H7 (cell line): ENCODE data around the gene PLA2G7. TPM values are rescaled to one million over a fixed set of nuclear protein-coding genes. Genes with fewer than 3 reads are reported as not detected.
A peak's percentile ranks its signal among the peaks of the same experiment; 100 is the strongest.
"Not testable (repeated sequence)": the region's sequence is repeated elsewhere in the genome, so short reads cannot be mapped to it uniquely, and the experiment has no call there.

Experiments
- DNase-seq: peaks from one replicate; pipeline ENCODE4 v3.0.0; 2012
- H3K27me3 ChIP-seq: 2 replicates; pipeline ENCODE4 v1.6.0; 2011; ENCODE audit warnings: mild to moderate bottlenecking, low read length; ENCODE audit not compliant: control insufficient read depth, insufficient read depth
- H3K36me3 ChIP-seq: replicated peaks from 2 replicates; pipeline ENCODE4 v1.5.1; 2011; ENCODE audit warnings: low read length; ENCODE audit not compliant: control insufficient read depth, insufficient read depth
- H3K4me3 ChIP-seq: 2 replicates; pipeline ENCODE4 v1.5.1; 2011; ENCODE audit warnings: low read depth, mild to moderate bottlenecking, control low read depth, low read length, moderate library complexity; ENCODE audit not compliant: insufficient read depth
- total RNA-seq: library from RNA; depleted of rRNA; stranded (reverse); fragments of >200 nt; shearing (Covaris generic); gene quantifications from 2 replicates; pipeline ENCODE4 v1.2.3, GENCODE V29; 2014; rRNA removed

PLA2G7 gene
- total RNA-seq = 0.17 and 0.26 TPM in 2 replicates

DNA sequence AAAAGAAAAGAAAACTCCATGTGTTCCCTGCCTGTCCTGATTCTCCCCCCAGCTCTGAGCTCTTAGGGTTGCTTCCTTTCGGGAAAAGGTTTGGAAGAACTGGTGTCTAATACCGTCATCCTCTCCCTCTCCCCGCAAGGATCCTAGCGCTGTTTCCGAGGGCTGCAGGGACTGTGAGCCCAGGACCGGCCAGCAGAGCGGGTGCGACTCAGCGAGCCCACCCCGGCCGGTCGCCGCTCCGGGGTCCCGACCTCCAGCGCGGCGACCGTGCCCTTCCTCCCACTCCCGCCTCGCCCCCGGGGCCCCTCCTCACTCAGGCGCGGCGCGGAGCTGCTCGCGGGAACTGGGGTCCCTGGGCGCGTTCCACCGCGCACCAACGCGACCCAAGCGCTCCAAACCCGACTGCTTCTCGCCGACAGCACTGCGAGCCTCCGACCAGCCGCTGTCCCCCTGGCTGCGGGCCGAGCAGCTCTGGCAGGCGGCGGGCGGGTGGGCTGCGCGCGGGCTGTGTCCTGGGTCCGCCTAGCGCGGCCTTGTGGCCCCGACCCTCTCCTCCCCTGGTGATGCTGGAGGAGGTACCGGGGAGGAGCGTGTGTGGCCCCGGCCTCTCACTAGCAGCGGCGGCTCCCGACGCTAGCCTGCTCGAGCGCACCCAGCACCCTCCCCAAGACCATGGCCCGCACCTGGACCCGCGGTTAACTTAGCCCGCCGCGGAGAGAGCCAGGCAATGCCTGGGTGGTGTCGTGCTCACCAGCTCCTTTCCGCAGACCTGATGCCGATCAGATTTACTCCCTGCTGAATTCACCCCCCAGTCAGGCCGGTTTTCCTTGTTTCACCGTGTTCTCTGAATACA is at the start of gene PLA2G7:
Gene PLA2G7, minus strand, starts transcription at position 509 of the 853 bp plus-strand sequence. CDS start 12,484 bp downstream, outside the sequence.
- DNase-seq = peak; percentile 80
- Histone ChIP-seq H3K27me3 (peaks cover 37% of the 10 kb centered on the region), H3K4me3 (peak within 1 kb of the TSS; percentile 70), H3K36me3 (no peaks in the 10 kb centered on the region)

GRCh38 chr6:46784535-46784934 is 49.4 kb upstream of the PLA2G7 start:
- H3K36me3 ChIP-seq = no peaks in the 10 kb centered on the region
- H3K27me3 ChIP-seq = no peaks in the 10 kb centered on the region
- DNase-seq = no peak
- H3K4me3 ChIP-seq = no peak overlapping the region

GRCh38 chr6:46781478-46782378 is 46.6 kb upstream of the PLA2G7 start:
- H3K36me3 ChIP-seq = no peaks in the 10 kb centered on the region
- H3K4me3 ChIP-seq = no peak overlapping the region
- DNase-seq = peak; percentile 9
- H3K27me3 ChIP-seq = no peaks in the 10 kb centered on the region

GRCh38 chr6:46777476-46778346 is 42.5 kb upstream of the PLA2G7 start:
- Histone ChIP-seq H3K27me3 (no peaks in the 10 kb centered on the region), H3K36me3 (no peaks in the 10 kb centered on the region), H3K4me3 (no peak overlapping the region)
- DNase-seq = no peak

GRCh38 chr6:46776070-46776712 is 41.0 kb upstream of the PLA2G7 start:
- Histone ChIP-seq H3K4me3 (no peak overlapping the region), H3K27me3 (no peaks in the 10 kb centered on the region), H3K36me3 (no peaks in the 10 kb centered on the region)
- DNase-seq = no peak

DNA sequence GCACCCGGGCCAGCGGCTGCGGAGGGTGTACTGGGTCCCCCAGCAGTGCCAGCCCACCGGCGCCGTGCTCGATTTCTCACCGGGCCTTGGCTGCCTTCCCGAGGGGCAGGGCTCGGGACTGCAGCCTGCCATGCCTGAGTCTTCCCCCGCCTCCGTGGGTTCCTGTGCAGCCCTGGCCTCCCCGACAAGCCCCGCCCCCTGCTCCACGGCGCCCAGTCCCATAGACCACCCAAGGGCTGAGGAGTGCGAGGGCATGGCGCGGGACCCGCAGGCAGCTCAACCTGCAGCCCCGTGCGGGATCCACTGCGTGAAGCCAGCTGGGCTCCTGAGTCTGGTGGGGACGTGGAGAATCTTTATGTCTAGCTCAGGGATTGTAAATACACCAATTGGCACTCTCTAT is 39.6 kb upstream of the PLA2G7 start:
- H3K4me3 ChIP-seq, DNase-seq, H3K27me3 ChIP-seq, H3K36me3 ChIP-seq: not testable (repeated sequence)

DNA sequence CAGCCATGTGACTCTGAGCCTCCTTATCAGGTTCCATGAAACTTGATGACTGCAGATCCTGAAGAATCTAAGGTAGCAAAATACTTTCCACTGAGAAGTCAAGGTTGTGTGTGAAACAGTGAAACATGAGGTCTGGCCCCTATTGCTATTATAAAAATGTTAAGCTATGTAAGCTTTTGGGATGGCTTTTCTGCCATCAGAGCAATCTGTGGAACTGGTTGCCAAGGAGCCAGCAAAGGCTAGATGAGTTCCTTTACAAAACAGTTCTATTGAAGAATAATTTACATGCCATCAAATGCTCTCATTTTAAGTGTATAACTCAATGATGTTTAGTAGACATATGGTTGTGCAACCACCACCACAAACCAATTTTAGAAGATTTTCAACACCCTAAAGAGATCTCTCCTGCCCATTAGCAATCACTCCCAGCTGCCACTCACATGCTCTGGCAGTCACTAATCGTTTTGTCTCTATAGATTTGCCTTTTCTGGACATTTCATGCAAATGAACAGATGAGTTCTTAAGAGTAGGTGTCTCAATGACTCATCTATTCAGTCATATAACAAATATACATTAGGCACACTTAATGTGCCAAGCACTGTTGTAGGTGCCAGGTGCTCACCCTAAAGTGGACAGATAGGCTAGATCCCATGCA is 38.2 kb upstream of the PLA2G7 start:
- no peaks in the 10 kb centered on the region for H3K27me3 ChIP-seq
- H3K36me3 ChIP-seq = no peaks in the 10 kb centered on the region
- no peak overlapping the region for H3K4me3 ChIP-seq
- no peak for DNase-seq

- no peaks in the 10 kb centered on the region for H3K27me3 ChIP-seq
- no peaks in the 10 kb centered on the region for H3K36me3 ChIP-seq
- DNase-seq = no peak
- H3K4me3 ChIP-seq = no peak overlapping the region
These were observed 37.6 kb upstream of the PLA2G7 start for GRCh38 chr6:46772762-46773161.

DNA sequence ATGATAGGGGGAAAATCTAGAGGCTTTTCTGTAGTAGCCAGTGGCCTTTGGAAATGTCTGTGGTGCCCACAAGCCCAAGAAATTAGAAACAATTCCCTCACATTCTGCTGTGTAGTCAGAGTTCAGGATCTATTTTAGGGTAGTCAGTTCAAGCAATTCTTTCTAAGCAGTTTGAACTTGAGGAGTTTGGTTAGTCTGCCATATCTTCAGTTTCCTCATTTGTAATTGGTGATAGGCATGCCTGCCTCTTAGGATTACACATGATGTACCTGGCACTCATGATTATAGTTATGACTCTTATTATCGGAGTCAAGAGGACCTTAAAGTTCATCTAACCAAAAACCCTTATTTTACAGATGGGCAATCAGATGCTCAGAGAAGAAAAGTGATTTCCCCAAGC is 36.8 kb upstream of the PLA2G7 start:
- no peak for DNase-seq
- H3K36me3 ChIP-seq = no peaks in the 10 kb centered on the region

GRCh38 chr6:46764961-46765360 is 29.8 kb upstream of the PLA2G7 start:
- Histone ChIP-seq H3K36me3 (no peaks in the 10 kb centered on the region), H3K4me3 (no peak overlapping the region), H3K27me3 (no peaks in the 10 kb centered on the region)
- no peak for DNase-seq

More for the DNA sequence above, 36.8 kb upstream of the PLA2G7 start:
- Histone ChIP-seq H3K27me3 (no peaks in the 10 kb centered on the region), H3K4me3 (no peak overlapping the region)

DNA sequence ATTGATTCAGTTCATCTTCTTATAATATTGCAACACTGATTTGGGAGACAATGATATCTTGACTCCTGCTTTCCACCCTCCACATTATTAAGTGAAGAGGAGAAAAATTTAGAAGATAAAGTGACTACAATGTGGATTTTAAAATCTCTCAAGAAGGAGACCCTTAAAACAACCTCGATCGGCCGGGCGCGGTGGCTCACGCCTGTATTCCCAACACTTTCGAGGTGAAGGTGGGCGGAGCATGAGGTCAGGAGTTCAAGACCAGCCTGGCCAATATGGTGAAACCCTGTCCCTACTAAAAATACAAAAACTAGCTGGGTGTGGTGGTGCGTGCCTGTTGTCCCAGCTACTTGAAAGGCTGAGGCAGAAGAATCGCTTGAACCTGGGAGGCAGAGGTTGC is 29.1 kb upstream of the PLA2G7 start:
- H3K36me3 ChIP-seq, DNase-seq, H3K27me3 ChIP-seq, H3K4me3 ChIP-seq: not testable (repeated sequence)

DNA sequence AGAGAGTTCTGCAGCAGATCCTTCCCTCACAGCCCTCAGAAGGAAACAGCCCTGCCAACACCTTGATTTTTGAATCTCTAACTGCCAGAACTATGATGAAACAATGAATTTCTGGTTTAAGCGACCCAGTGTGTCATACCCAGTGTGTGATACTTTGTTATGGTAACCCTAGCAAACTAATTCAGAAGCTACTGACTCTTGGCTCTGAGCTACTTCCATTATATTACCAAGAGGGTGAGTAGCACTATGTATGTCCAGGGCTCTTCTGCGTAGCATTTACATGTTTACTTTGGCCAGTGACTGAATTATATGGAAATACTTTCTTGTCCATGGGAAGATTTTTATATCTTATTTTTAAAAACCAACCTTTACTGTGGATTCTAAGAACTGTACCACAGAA is 28.3 kb upstream of the PLA2G7 start:
- H3K4me3 ChIP-seq = no peak overlapping the region
- H3K27me3 ChIP-seq = no peaks in the 10 kb centered on the region
- no peaks in the 10 kb centered on the region for H3K36me3 ChIP-seq
- DNase-seq = no peak

DNA sequence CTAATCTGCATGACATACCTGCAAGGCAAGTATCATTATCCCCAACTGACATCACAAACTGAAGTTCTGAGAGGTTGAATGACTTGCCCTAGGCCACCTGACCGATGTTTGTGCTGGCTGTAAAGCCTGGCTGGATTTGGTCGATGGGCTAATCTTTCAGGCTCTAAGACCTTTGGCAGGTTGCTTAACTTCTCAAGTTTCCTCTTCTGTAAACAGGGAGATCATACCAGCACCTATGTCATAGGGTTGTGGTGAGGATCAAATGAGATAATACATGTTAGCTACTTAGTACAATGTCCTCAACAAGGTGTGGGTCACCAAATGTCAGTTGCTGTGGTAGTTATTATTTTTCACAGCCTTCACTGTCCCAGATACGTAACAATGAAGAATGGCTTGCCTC is 25.8 kb upstream of the PLA2G7 start:
- no peak overlapping the region for H3K4me3 ChIP-seq
- no peaks in the 10 kb centered on the region for H3K36me3 ChIP-seq
- DNase-seq = no peak
- H3K27me3 ChIP-seq = no peaks in the 10 kb centered on the region
